ENCODE measurements around the gene DAGLA.

Gene DAGLA

GRCh38 chr11:61666684-61667297 lies 13.4 kb upstream of the DAGLA start:
- no peaks in the 10 kb centered on the region for H3K79me2 ChIP-seq (ENCODE audit: insufficient read depth, low read length)
- H2AFZ ChIP-seq (ENCODE audit: low read length): no peak overlapping the region
- no peaks in the 10 kb centered on the region for H4K20me1 ChIP-seq (ENCODE audit: insufficient read depth, low read length)
- no peaks in the 10 kb centered on the region for H3F3A ChIP-seq (ENCODE audit: insufficient read depth, low read length)
- peaks cover 6% of the 10 kb centered on the region; the same call in 1 of the 2 replicates for H3K27me3 ChIP-seq (ENCODE audit: insufficient read depth, low read length)
- no peaks in the 10 kb centered on the region for H3K36me3 ChIP-seq (ENCODE audit: insufficient read depth, low read length)
- H3K27ac ChIP-seq (ENCODE audit: low read depth, low read length, poor library complexity, severe bottlenecking): no peak overlapping the region
- H3K4me2 ChIP-seq (ENCODE audit: low read length): no peak overlapping the region
- H3K9me3 ChIP-seq (ENCODE audit: low read length): no peaks in the 10 kb centered on the region
- no peaks in the 10 kb centered on the region for H3K4me1 ChIP-seq (ENCODE audit: insufficient read depth, low read length, severe bottlenecking)
- TF ChIP-seq CTCF (IDR thresholded peaks at IDR 0.05; ENCODE audit: low read length) (no peak), EZH2 (IDR thresholded peaks at IDR 0.05; ENCODE audit: borderline replicate concordance, low read length) (no peak)
- no peak overlapping the region for H3K4me3 ChIP-seq (ENCODE audit: low read depth, low read length, poor library complexity, severe bottlenecking)
- no peak overlapping the region for H3K9ac ChIP-seq (ENCODE audit: low read length)
- H3K9me2 ChIP-seq (ENCODE audit: low read depth, low read length): no peaks in the 10 kb centered on the region

- H3K4me1 ChIP-seq (ENCODE audit: insufficient read depth, low read length, severe bottlenecking): no peaks in the 10 kb centered on the region
- H3K79me2 ChIP-seq (ENCODE audit: insufficient read depth, low read length): no peaks in the 10 kb centered on the region
- no peaks in the 10 kb centered on the region for H3K9me2 ChIP-seq (ENCODE audit: low read depth, low read length)
- no peak overlapping the region for H3K9ac ChIP-seq (ENCODE audit: low read length)
- TF ChIP-seq EZH2 (IDR thresholded peaks at IDR 0.05; ENCODE audit: borderline replicate concordance, low read length): no peak
- TF ChIP-seq CTCF (IDR thresholded peaks at IDR 0.05; ENCODE audit: low read length): no peak
- H3K9me3 ChIP-seq (ENCODE audit: low read length): no peaks in the 10 kb centered on the region
- no peak overlapping the region for H2AFZ ChIP-seq (ENCODE audit: low read length)
- no peaks in the 10 kb centered on the region for H3F3A ChIP-seq (ENCODE audit: insufficient read depth, low read length)
- H3K27me3 ChIP-seq (ENCODE audit: insufficient read depth, low read length): peaks cover 6% of the 10 kb centered on the region; the same call in 1 of the 2 replicates
- H3K27ac ChIP-seq (ENCODE audit: low read depth, low read length, poor library complexity, severe bottlenecking): no peak overlapping the region
- H3K4me3 ChIP-seq (ENCODE audit: low read depth, low read length, poor library complexity, severe bottlenecking): no peak overlapping the region
- H3K4me2 ChIP-seq (ENCODE audit: low read length): no peak overlapping the region
- no peaks in the 10 kb centered on the region for H3K36me3 ChIP-seq (ENCODE audit: insufficient read depth, low read length)
- H4K20me1 ChIP-seq (ENCODE audit: insufficient read depth, low read length): no peaks in the 10 kb centered on the region
These were observed 12.4 kb upstream of the DAGLA start for GRCh38 chr11:61667684-61668305.

DNA sequence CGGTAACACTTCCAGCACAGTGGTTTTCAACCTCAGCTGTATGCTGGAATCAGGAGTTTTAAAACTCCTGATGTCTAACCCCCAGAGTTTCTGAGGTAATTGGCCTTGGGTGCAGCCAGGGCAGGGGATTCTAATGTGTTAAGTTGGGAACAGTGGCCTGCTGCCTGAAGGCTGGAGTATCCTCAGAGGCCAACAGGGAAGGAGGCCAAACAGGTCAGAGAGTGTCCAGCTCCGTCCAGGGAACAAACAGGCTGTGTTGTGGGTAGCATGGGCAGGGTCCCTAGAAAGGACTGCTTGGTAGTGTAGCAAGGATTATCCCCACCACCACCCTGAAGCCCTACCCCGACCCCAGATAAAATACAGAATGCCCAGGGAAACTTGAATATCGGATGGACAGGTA lies 10.8 kb upstream of the DAGLA start:
- no peaks in the 10 kb centered on the region for H3K4me1 ChIP-seq (ENCODE audit: insufficient read depth, low read length, severe bottlenecking)
- H3K4me3 ChIP-seq (ENCODE audit: low read depth, low read length, poor library complexity, severe bottlenecking): no peak overlapping the region
- no peaks in the 10 kb centered on the region for H4K20me1 ChIP-seq (ENCODE audit: insufficient read depth, low read length)
- peaks cover 6% of the 10 kb centered on the region; the same call in 1 of the 2 replicates for H3K27me3 ChIP-seq (ENCODE audit: insufficient read depth, low read length)
- no peaks in the 10 kb centered on the region for H3K9me3 ChIP-seq (ENCODE audit: low read length)
- TF ChIP-seq EZH2 (IDR thresholded peaks at IDR 0.05; ENCODE audit: borderline replicate concordance, low read length): no peak
- no peak for TF ChIP-seq CTCF (IDR thresholded peaks at IDR 0.05; ENCODE audit: low read length)
- H3K4me2 ChIP-seq (ENCODE audit: low read length): no peak overlapping the region
- H3F3A ChIP-seq (ENCODE audit: insufficient read depth, low read length): no peaks in the 10 kb centered on the region
- no peak overlapping the region for H3K9ac ChIP-seq (ENCODE audit: low read length)
- H3K79me2 ChIP-seq (ENCODE audit: insufficient read depth, low read length): no peaks in the 10 kb centered on the region
- H2AFZ ChIP-seq (ENCODE audit: low read length): no peak overlapping the region
- H3K9me2 ChIP-seq (ENCODE audit: low read depth, low read length): no peaks in the 10 kb centered on the region
- no peaks in the 10 kb centered on the region for H3K36me3 ChIP-seq (ENCODE audit: insufficient read depth, low read length)
- H3K27ac ChIP-seq (ENCODE audit: low read depth, low read length, poor library complexity, severe bottlenecking): no peak overlapping the region

All from OCI-LY1 (cell line).